HCT116 (cell line): ENCODE results near the gene MYPN.

ENCODE experiments used
- CBX3 ChIP-seq: IDR thresholded peaks from 2 replicates; pipeline ENCODE4 v1.6.1; 2012; ENCODE audit warnings: low read depth
- EZH2 ChIP-seq: fragments of 200-600 bp; sonication (generic); IDR thresholded peaks from 2 replicates; pipeline ENCODE4 v1.6.1; 2017; ENCODE audit warnings: antibody characterized with exemption, mixed run types
- EZH2phosphoT487 ChIP-seq: fragments of 200-600 bp; IDR thresholded peaks from 2 replicates; pipeline ENCODE4 v1.6.1; 2018; ENCODE audit warnings: antibody characterized with exemption, borderline replicate concordance
- MAX ChIP-seq: IDR thresholded peaks from 2 replicates; pipeline ENCODE4 v1.6.1; 2012
- POLR2A ChIP-seq: IDR thresholded peaks from 2 replicates; pipeline ENCODE4 v1.7.0; 2011; ENCODE audit warnings: borderline replicate concordance; ENCODE audit not compliant: insufficient read depth, insufficient read length; ENCODE audit errors: extremely low read depth
- SIN3A ChIP-seq: IDR thresholded peaks from 2 replicates; pipeline ENCODE4 v1.6.1; 2012; ENCODE audit warnings: low read depth
- TCF7L2 ChIP-seq: IDR thresholded peaks from 2 replicates; pipeline ENCODE4 v1.7.0; 2011; ENCODE audit warnings: borderline replicate concordance, inconsistent platforms; ENCODE audit not compliant: insufficient read depth, insufficient read length; ENCODE audit errors: extremely low read depth
- TF ChIP-seq, protein P1 (sequence below), 3 experiments: fragments of 200-600 bp in 1 of 3; sonication (generic) in 1 of 3; IDR thresholded peaks in 2 of 3; conservative IDR thresholded peaks in 1 of 3; 2 replicates each; pipeline ENCODE4 v1.5.1; 2012 to 2017; ENCODE audit warnings: low read depth in 2 of 3, low read length in 2 of 3, antibody characterized with exemption in 1 of 3, borderline replicate concordance in 1 of 3, control low read depth in 1 of 3, mild to moderate bottlenecking in 1 of 3, mixed read lengths in 1 of 3, mixed run types in 1 of 3, moderate library complexity in 1 of 3; ENCODE audit not compliant: insufficient read depth in 1 of 3

- TF ChIP-seq, protein P1, sequence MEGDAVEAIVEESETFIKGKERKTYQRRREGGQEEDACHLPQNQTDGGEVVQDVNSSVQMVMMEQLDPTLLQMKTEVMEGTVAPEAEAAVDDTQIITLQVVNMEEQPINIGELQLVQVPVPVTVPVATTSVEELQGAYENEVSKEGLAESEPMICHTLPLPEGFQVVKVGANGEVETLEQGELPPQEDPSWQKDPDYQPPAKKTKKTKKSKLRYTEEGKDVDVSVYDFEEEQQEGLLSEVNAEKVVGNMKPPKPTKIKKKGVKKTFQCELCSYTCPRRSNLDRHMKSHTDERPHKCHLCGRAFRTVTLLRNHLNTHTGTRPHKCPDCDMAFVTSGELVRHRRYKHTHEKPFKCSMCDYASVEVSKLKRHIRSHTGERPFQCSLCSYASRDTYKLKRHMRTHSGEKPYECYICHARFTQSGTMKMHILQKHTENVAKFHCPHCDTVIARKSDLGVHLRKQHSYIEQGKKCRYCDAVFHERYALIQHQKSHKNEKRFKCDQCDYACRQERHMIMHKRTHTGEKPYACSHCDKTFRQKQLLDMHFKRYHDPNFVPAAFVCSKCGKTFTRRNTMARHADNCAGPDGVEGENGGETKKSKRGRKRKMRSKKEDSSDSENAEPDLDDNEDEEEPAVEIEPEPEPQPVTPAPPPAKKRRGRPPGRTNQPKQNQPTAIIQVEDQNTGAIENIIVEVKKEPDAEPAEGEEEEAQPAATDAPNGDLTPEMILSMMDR (IDR thresholded peaks at IDR 0.05 in 2 of 3, conservative IDR thresholded peaks at IDR 0.05 in 1 of 3; ENCODE audit: borderline replicate concordance in 1 of 3, insufficient read depth in 1 of 3, low read depth in 2 of 3, low read length in 2 of 3): no peak
- TF ChIP-seq MAX: no peak
- TF ChIP-seq SIN3A: no peak
- no peak for TF ChIP-seq TCF7L2
- no peak for TF ChIP-seq POLR2A
- no peak for TF ChIP-seq EZH2
- no peak for TF ChIP-seq EZH2phosphoT487
- TF ChIP-seq CBX3: no peak
Measured at GRCh38 chr10:68178592-68178991, 69.3 kb downstream of the MYPN start.
